HG02870 (cell line): ENCODE measurements around the gene KLHL40.

Experiments used
- ATAC-seq: cut with Tn5 transposase; IDR thresholded peaks from one replicate; pipeline ENCODE4 v1.9.1; 2021; ENCODE audit warnings: mild to moderate bottlenecking, moderate library complexity; ENCODE audit not compliant: unreplicated experiment

The KLHL40 gene

DNA sequence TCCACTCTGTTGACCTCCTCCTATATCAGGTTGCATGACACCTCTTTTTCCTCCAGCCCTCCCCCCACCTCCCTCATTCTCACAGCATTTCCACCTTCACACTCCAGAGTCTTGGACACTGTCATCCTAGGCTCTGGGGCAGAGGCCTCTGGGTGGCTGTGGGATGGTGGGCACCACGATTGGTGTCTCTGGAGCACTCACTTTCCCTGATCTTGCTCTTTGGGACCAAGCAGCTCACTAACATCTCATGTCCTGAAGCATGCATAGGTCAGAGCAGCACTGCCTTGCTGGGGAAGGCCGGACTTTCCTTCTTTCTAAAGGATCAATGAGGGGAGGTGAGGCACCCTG is 16.9 kb upstream of the KLHL40 start:
- no peak for ATAC-seq

- ATAC-seq, result no peak
Measured at GRCh38 chr3:42668793-42669217, 16.5 kb upstream of the KLHL40 start.

DNA sequence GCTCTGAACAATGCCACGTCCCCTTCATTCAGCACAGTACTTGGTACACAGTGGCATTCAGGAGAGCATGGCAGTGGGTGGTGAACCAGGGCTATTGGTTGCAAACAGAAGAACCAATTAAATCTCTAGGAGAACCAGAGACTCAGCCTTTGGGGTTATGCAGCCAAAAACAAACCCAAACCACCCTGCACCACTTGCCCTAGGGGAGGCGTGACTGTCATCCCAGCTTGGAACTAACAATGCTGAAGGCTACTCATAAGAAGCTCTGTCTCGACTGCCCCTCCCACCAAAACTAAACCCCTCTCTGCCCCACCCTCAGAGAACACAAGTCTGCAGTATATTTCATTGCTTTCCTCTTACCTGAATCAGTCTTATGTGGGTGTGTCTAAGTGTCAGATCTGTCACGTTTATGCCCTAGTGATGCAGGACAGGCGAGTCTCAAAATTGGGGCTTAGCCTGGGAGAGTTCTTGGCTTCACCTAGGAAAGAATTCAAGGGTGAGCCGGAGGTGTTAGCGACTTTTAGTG is 15.2 kb upstream of the KLHL40 start:
- ATAC-seq, result no peak

GRCh38 chr3:42670670-42671069 is 14.7 kb upstream of the KLHL40 start:
- ATAC-seq, result no peak

GRCh38 chr3:42672515-42672914 is 12.8 kb upstream of the KLHL40 start:
- no peak for ATAC-seq

GRCh38 chr3:42673082-42673481 is 12.3 kb upstream of the KLHL40 start:
- no peak for ATAC-seq

GRCh38 chr3:42674146-42674545 is 11.2 kb upstream of the KLHL40 start:
- no peak for ATAC-seq

- no peak for ATAC-seq
Measured at GRCh38 chr3:42675909-42676308, 9.4 kb upstream of the KLHL40 start.

DNA sequence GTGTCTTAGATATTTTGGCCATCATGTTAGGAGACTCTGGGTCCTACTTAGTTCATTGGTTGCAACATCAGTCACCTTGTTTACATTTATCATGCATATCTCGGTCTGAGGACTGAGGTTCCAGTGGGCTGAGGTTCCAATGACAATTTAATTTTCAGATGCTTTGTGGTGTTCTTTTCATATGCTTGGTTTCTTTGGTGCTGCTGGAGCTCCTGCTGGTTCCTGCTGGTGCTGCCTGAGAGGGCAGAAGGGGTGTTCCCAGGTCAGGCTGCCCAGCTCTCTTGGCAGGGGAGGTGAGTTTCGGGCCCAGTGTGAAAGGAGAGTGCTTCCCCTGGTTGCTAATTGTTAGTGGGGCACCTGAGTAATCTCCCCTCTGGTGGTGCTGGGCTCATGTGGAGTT is 6.9 kb upstream of the KLHL40 start:
- no peak for ATAC-seq

- ATAC-seq, result no peak
Measured at GRCh38 chr3:42680271-42680670, 5.1 kb upstream of the KLHL40 start.

GRCh38 chr3:42680806-42681205 is 4.5 kb upstream of the KLHL40 start:
- ATAC-seq, result no peak

GRCh38 chr3:42681361-42682038 is 3.8 kb upstream of the KLHL40 start:
- ATAC-seq, result no peak

DNA sequence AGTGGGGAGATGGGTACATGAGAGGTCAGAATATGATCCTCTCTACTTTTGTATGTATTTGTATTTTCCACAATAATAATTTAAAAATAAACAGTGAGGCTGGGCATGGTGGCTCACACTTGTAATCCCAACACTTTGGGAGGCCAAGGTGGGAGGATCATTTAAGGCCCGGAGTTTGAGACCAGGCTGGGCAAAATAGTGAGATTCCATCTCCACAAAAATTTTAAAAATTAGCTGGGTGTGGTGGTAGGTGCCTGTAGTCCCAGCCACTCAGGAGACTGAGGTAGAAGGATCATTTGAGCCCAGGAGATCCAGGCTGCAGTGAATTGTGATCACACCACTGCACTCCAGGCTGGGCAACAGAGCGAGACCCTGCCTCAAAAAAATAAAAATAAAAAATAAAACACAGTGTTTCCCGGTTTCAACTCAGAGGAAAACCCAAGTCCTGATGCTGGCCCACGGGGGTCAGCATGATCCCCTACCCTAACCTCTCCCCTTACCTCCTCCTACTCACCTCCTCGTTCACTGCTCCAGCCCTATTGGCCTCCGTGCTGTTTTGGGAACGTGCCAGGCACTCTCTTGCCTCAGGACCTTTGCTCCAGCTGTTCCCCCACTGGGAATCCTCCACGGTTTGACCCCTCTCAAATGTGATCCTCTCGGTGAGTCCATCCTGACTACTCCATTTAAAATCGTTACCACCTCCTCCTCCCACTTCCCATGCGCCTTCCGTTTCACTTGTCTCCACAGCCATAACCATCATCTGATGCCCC is 2.9 kb upstream of the KLHL40 start:
- ATAC-seq, result no peak

- ATAC-seq, result no peak
Measured at GRCh38 chr3:42683875-42684598, 1.3 kb upstream of the KLHL40 start.

- no peak for ATAC-seq
Measured at GRCh38 chr3:42684632-42685362, 540 bp upstream of the KLHL40 start.

DNA sequence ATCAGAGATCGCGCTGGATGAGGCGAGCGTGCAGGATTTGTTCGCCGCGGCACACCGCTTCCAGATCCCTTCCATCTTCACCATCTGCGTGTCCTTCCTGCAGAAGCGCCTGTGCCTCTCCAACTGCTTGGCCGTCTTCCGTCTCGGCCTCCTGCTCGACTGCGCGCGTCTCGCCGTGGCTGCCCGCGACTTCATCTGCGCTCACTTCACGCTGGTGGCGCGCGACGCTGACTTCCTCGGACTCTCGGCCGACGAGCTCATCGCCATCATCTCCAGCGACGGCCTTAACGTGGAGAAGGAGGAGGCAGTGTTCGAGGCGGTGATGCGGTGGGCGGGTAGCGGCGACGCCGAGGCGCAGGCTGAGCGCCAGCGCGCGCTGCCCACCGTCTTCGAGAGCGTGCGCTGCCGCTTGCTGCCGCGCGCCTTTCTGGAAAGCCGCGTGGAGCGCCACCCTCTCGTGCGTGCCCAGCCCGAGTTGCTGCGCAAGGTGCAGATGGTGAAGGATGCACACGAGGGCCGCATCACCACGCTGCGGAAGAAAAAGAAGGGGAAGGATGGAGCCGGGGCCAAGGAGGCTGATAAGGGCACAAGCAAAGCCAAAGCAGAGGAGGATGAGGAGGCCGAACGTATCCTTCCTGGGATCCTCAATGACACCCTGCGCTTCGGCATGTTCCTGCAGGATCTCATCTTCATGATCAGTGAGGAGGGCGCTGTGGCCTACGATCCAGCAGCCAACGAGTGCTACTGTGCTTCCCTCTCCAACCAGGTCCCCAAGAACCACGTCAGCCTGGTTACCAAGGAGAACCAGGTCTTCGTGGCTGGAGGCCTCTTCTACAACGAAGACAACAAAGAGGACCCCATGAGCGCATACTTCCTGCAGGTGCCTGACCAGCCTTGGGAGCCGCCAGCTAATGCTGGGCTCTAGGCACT is 819 bp downstream of the KLHL40 start:
- ATAC-seq, result no peak

- no peak for ATAC-seq
Measured at GRCh38 chr3:42686832-42687650, 1.7 kb downstream of the KLHL40 start.

DNA sequence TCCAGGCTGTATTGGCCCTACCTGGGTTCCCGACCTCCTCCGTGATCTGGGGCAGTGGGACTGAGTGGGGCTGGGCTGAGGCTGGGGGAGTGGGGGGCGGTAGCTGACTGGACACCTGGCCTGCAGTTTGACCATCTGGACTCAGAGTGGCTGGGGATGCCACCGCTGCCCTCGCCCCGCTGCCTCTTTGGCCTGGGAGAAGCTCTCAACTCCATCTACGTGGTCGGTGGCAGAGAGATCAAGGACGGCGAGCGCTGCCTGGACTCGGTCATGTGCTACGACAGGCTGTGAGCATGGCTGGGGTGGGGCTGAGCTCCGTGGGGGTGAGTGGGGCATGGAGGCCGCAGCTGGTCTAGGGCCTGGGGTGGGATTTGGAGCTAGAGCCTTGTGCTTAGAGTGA is 2.7 kb downstream of the KLHL40 start:
- no peak for ATAC-seq
